SU-DHL-6 (cell line): ENCODE results near the gene GOLGA3.

Experiments
- H2AFZ ChIP-seq: fragments of 200-600 bp; sonication (generic); 2 replicates; pipeline ENCODE4 v1.6.1; 2014; ENCODE audit warnings: low read depth, mild to moderate bottlenecking, moderate library complexity, mixed read lengths, antibody characterized with exemption, low read length; ENCODE audit not compliant: severe bottlenecking
- H3F3A ChIP-seq: fragments of 200-600 bp; shearing (Covaris generic); 2 replicates; pipeline ENCODE4 v1.6.0; 2016; ENCODE audit warnings: antibody characterized with exemption, mild to moderate bottlenecking; ENCODE audit not compliant: insufficient read depth
- H3K27ac ChIP-seq: fragments of 200-600 bp; sonication (generic); 2 replicates; pipeline ENCODE4 v1.5.1; 2016; ENCODE audit warnings: low read depth, mild to moderate bottlenecking, low read length, moderate library complexity, mixed read lengths
- H3K27me3 ChIP-seq: fragments of 200-600 bp; sonication (generic), shearing (Covaris generic); 2 replicates; pipeline ENCODE4 v1.6.0; 2014; ENCODE audit warnings: mild to moderate bottlenecking, low read length
- H3K36me3 ChIP-seq: fragments of 200-600 bp; sonication (generic); 2 replicates; pipeline ENCODE4 v1.6.1; 2014; ENCODE audit warnings: mild to moderate bottlenecking, low read length, mixed read lengths
- H3K4me2 ChIP-seq: fragments of 300-600, 200-600 bp; shearing (Covaris generic), sonication (generic); 2 replicates; pipeline ENCODE4 v1.6.0; 2014; ENCODE audit warnings: low read length, low read depth, mild to moderate bottlenecking; ENCODE audit not compliant: poor library complexity, severe bottlenecking
- H3K4me3 ChIP-seq: fragments of 200-600 bp; sonication (generic); 2 replicates; pipeline ENCODE4 v1.5.1; 2014; ENCODE audit warnings: antibody characterized with exemption, low read length, mild to moderate bottlenecking, mixed read lengths; ENCODE audit not compliant: insufficient read depth, poor library complexity, severe bottlenecking
- H3K79me2 ChIP-seq: fragments of 200-600 bp; sonication (generic); 2 replicates; pipeline ENCODE4 v1.6.1; 2014; ENCODE audit warnings: mild to moderate bottlenecking, low read length, moderate library complexity; ENCODE audit not compliant: insufficient read depth
- H3K9ac ChIP-seq: fragments of 200-600 bp; sonication (generic); 2 replicates; pipeline ENCODE4 v1.7.0; 2014; ENCODE audit warnings: mild to moderate bottlenecking, low read length
- H3K9me2 ChIP-seq: fragments of 200-600 bp; sonication (generic); replicated peaks from 2 replicates; pipeline ENCODE4 v1.6.1; 2014; ENCODE audit warnings: low read length; ENCODE audit not compliant: insufficient read depth
- H3K9me3 ChIP-seq: fragments of 200-600 bp; sonication (generic); 2 replicates; pipeline ENCODE4 v1.6.1; 2014; ENCODE audit warnings: low read length, mixed read lengths; ENCODE audit not compliant: insufficient read depth
- H4K20me1 ChIP-seq: fragments of 200-600 bp; sonication (generic); 2 replicates; pipeline ENCODE4 v1.6.1; 2014; ENCODE audit warnings: low read depth, mild to moderate bottlenecking, antibody characterized with exemption, low read length, moderate library complexity, mixed read lengths
- CTCF ChIP-seq: fragments of 200-600 bp; sonication (generic); IDR thresholded peaks from one replicate; pipeline ENCODE4 v1.5.1; 2017; ENCODE audit warnings: antibody characterized with exemption, mild to moderate bottlenecking, low read length, moderate library complexity; ENCODE audit not compliant: insufficient read depth, poor library complexity, severe bottlenecking
- EZH2phosphoT487 ChIP-seq: fragments of 200-600 bp; sonication (generic), shearing (Covaris generic); conservative IDR thresholded peaks from 2 replicates; pipeline ENCODE4 v1.6.1; 2018; ENCODE audit warnings: mild to moderate bottlenecking, antibody characterized with exemption, low read length, moderate library complexity, mixed read lengths

The GOLGA3 gene

GRCh38 chr12:132727091-132727794 is 101.4 kb downstream of the GOLGA3 start:
- no peaks in the 10 kb centered on the region for H3K9me2 ChIP-seq
- H3F3A ChIP-seq = peaks cover 24% of the 10 kb centered on the region
- H3K4me3 ChIP-seq = no peak overlapping the region
- H3K27me3 ChIP-seq = no peaks in the 10 kb centered on the region
- no peak for TF ChIP-seq EZH2phosphoT487
- no peak for TF ChIP-seq CTCF
- H3K27ac ChIP-seq = no peak overlapping the region
- no peak overlapping the region for H2AFZ ChIP-seq
- H3K36me3 ChIP-seq = peaks cover 30% of the 10 kb centered on the region
- H3K9me3 ChIP-seq = no peaks in the 10 kb centered on the region
- no peaks in the 10 kb centered on the region for H3K79me2 ChIP-seq
- no peak overlapping the region for H3K9ac ChIP-seq
- H3K4me2 ChIP-seq = no peak overlapping the region
- H4K20me1 ChIP-seq = peaks cover 3% of the 10 kb centered on the region; the same call in 1 of the 2 replicates

DNA sequence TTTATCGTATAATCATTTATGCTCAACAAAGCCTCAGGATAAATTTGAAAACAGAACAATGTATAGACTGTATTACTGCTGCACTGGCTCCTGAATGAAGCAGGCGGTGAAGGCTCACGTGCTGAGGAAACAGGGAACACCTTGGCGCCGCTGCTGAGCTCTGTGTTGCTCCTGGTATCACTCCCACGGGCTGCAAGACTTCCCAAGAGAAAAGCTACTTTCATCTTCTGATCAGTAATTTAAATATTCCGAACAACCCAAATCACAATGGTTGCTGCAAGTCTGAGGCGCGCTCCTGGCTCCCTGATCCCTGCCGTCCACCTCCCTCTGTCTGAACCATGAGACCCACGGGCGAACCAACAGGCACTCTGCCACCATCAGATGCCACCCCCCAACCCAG is 102.3 kb downstream of the GOLGA3 start:
- Histone ChIP-seq H3K9ac (no peak overlapping the region), H3F3A (peaks cover 27% of the 10 kb centered on the region), H4K20me1 (peaks cover 3% of the 10 kb centered on the region; the same call in 1 of the 2 replicates), H3K27ac (no peak overlapping the region), H2AFZ (no peak overlapping the region), H3K9me3 (no peaks in the 10 kb centered on the region), H3K9me2 (no peaks in the 10 kb centered on the region), H3K27me3 (no peaks in the 10 kb centered on the region), H3K4me2 (no peak overlapping the region), H3K36me3 (peaks cover 25% of the 10 kb centered on the region), H3K79me2 (0 out of 2 replicates have a peak, but pooled peaks cover 3% of the 10 kb centered on the region), H3K4me3 (no peak overlapping the region)
- TF ChIP-seq CTCF (no peak), EZH2phosphoT487 (no peak)

GRCh38 chr12:132724506-132725241 is 104.0 kb downstream of the GOLGA3 start:
- Histone ChIP-seq H2AFZ (no peak overlapping the region), H3K36me3 (peaks cover 20% of the 10 kb centered on the region), H4K20me1 (peaks cover 3% of the 10 kb centered on the region; the same call in 1 of the 2 replicates), H3K4me2 (no peak overlapping the region), H3K9me3 (no peaks in the 10 kb centered on the region), H3K27me3 (no peaks in the 10 kb centered on the region), H3K79me2 (0 out of 2 replicates have a peak, but pooled peaks cover 3% of the 10 kb centered on the region), H3F3A (peaks cover 32% of the 10 kb centered on the region), H3K9me2 (no peaks in the 10 kb centered on the region), H3K27ac (no peak overlapping the region), H3K9ac (no peak overlapping the region), H3K4me3 (no peak overlapping the region)
- no peak for TF ChIP-seq EZH2phosphoT487
- no peak for TF ChIP-seq CTCF
